GM20431 (cell line): ENCODE measurements around the gene AHSP.
"Not testable (repeated sequence)": the region's sequence is repeated elsewhere in the genome, so short reads cannot be mapped to it uniquely, and the experiment has no call there.

ENCODE experiments used
- in situ Hi-C: fragments of 300-500 bp; cut with MseI, MboI; formaldehyde crosslinking; loops from one replicate; pipeline ENCODE4 v1.15.0; 2020; ENCODE audit warnings: low sequenced_read_pairs; ENCODE audit not compliant: unreplicated experiment

The AHSP gene, protein sequence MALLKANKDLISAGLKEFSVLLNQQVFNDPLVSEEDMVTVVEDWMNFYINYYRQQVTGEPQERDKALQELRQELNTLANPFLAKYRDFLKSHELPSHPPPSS

DNA sequence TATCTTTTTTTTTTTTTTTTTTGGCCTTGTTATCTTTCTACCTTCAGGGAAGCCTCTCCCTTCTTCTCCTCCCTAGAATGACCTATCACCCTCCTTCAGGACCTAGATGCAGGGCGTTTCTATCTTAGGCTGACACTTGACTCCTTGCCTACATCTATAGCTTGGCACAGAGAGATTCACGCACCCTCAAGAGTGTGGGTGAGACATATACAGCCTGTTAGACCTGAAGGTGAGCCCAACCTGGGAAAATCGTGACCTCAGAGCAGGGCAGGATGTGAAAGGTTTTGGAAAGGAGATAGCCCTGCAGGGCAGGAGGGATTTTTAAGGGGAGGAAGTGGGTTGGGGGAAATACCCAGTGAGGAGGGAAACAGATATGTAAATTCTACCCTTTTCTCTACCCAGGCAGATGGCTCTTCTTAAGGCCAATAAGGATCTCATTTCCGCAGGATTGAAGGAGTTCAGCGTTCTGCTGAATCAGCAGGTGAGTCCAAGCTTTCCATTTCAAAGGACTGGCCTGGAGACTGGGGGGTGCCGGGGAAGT is at the start of gene AHSP:
Gene AHSP, plus strand, starts transcription at position 167 of the 541 bp plus-strand sequence. Its CDS starts 240 bp downstream, at position 407.
- in situ Hi-C loops: no loop called here

DNA sequence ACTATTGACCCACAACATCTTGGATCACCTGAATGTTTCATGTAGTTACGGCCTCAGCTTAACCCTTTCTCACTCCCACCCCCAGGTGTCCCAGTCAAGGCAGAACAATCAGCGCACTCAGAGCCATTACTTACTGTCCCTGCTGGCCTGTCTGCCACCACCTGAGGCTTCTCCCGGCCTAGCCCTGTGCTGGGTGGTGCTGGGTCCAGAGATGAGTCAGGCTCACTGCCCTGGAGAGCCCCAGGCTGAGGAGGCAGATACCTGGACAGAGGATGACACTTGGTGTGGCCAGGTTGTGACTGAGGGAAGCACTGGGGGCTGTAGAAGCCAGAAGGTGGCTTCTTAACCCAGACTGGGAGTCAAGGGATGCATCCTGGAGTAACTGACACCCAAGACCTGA is 48.7 kb upstream of the AHSP start:
- in situ Hi-C loops: no loop called here

DNA sequence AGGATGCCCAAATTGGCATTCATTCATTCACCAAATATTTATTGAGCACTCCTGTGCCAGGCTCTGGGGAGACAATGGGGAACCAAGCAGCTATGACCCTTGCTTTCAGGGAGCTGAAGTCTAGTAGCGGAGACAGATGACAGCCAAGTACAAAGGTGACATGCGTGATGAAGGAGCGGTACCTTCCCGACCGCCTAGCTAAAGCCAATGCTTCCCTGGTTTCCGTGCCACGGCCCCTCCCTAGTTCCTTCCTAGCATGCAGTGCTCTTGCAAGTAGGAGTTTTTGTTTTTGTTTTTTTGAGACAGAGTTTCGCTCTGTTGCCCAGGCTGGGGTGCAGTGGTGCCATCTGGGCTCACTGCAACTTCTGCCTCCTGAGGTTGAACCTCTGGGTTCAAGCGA is 47.9 kb upstream of the AHSP start:
- in situ Hi-C loops: no loop called here

DNA sequence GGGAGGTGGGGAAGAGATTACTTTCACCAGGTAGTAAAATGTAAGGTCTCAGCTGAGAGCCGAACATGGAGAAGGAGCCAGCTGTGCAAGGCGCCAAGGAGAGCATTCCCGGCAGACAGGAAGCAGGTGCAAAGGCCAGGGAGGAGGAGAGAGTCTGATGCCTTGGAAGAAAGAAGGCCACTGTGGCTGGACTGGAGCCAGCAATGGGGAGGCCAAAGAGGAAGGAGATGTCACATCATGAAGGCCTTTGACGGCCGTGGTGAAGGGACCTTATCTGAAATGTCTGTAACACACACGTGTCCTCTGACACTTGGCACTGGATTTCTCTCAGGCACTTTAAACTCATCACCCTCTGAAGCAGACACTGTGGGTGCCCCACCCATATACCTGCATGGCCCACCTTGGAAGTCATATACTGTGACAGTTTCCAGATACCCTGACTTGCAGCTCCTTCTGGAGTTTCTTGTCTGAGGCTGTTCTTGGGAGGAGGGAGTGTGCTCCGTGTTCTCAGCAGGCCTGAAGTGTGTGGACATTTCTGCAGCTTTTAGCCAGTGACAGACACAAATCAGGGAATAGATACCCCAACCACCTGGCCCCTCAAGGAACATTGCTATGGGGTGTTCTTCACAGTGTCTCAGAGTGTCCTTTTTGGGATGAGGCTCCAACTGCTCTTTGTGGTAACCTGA is 46.7 kb upstream of the AHSP start:
- in situ Hi-C loops: no loop called here

DNA sequence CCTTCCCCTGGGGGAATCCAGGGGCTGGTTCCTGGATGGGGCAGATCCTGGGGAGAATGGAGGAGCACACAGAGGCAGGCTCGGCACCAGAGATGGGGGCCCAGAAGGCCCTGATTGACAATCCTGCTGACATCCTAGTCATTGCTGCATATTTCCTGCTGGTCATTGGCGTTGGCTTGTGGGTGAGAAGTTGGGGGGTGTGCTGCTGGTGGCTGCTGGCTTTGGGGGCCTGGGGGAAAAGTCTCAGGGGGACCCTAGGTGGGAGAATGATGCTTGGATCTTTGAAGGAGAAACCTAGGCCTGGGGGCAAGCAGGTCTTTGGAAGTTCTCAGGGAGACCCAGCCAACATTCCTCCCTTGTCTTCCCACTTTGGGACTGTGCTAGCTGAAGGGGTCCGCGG is 44.6 kb upstream of the AHSP start, which contains the start of gene SLC5A2:
Gene SLC5A2, plus strand, starts transcription at position 43 of the 400 bp plus-strand sequence. Its CDS starts 14 bp downstream, at position 57.
- in situ Hi-C loops: no loop called here

DNA sequence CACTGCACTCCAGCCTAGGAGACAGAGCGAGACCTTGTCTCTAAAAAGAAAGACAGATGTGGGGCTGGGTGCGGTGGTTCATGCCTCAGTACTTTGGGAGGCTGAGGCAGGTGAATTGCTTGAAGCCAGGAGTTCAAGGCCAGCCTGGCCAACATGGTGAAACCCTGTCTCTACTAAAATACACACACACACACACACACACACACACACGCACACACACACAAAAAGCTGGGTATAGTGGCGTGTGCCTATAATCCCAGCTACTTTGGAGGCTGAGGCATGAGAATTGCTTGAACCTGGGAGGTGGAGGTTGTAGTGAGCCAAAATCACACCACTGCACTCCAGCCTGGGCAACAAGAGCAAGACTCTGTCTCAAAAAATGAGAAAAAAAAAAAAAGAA is 43.7 kb upstream of the AHSP start:
- in situ Hi-C loops: not testable (repeated sequence)

DNA sequence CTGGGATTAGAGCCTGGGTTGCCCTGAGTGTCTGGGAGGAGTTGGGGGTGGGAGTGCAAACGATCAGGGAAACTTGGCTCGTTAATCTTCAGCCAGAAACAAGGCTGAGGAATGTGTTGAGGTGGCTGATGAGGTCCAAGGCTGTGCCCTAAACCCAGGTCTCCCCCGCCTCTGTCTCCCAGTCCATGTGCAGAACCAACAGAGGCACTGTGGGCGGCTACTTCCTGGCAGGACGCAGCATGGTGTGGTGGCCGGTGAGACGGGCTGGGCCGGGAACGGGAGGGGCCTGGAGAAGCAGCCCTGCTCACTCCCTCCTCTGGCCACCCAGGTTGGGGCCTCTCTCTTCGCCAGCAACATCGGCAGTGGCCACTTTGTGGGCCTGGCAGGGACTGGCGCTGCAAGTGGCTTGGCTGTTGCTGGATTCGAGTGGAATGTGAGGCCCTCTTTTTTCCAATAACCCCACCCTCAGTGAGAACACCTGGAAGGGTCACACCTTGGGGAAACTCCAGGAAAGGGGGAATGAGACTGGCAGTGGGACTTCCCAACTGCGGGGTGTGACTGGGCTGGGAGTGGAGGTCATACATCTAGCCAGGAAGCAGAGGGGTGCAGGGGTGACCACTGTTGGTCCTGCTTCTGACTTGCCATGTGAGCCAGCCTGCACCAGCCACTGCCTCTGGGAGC is 43.1 kb upstream of the AHSP start:
- in situ Hi-C loops: no loop called here

DNA sequence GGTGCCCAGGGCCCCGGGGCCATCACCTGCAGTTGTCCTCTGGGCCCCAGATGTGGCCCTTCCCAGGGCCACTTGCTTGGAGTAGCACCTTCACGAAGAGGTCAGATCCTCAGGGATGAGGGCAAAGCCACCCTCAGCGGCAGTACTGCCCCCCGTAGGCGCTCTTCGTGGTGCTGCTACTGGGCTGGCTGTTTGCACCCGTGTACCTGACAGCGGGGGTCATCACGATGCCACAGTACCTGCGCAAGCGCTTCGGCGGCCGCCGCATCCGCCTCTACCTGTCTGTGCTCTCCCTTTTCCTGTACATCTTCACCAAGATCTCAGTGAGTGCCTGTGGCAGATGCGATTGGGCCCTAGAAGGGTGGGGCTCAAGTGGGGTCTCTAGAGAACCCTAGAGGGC is 42.1 kb upstream of the AHSP start:
- in situ Hi-C loops: no loop called here

DNA sequence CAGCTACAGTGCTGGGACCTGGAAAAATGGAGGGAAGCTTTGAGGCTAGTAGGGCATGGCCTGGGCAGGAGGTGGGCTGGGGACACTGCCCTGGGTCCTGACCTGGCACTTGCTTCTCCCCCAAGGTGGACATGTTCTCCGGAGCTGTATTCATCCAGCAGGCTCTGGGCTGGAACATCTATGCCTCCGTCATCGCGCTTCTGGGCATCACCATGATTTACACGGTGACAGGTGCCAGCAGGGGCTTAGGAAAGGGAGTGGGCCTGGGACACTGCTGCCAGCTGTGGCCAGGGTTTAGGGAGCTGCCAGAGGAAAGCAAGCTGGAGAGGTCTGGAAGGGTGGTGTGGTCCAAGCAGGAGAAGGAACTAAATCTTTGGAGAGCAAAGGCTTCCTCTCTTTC is 41.7 kb upstream of the AHSP start:
- in situ Hi-C loops: no loop called here

DNA sequence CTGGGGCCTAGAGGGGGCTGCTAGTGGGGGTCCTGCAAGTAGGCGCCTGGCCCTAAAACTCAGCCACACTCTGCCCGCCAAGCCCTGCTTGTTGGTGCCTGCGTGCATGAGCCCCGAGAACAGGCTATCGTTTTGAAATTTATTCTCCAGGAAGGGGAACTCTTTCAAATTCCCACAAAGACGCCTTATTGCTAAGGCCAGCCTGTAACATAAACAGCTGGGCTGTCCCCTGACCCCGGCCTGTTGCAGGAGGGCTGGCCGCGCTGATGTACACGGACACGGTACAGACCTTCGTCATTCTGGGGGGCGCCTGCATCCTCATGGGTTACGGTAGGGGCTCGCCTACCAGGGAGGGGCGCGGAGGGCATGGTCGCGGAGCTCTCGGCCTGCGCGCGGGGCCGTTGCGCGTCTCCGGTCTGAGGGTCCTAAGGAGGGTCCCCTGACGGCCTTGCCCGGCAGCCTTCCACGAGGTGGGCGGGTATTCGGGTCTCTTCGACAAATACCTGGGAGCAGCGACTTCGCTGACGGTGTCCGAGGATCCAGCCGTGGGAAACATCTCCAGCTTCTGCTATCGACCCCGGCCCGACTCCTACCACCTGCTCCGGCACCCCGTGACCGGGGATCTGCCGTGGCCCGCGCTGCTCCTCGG is 40.5 kb upstream of the AHSP start:
- in situ Hi-C loops: no loop called here

DNA sequence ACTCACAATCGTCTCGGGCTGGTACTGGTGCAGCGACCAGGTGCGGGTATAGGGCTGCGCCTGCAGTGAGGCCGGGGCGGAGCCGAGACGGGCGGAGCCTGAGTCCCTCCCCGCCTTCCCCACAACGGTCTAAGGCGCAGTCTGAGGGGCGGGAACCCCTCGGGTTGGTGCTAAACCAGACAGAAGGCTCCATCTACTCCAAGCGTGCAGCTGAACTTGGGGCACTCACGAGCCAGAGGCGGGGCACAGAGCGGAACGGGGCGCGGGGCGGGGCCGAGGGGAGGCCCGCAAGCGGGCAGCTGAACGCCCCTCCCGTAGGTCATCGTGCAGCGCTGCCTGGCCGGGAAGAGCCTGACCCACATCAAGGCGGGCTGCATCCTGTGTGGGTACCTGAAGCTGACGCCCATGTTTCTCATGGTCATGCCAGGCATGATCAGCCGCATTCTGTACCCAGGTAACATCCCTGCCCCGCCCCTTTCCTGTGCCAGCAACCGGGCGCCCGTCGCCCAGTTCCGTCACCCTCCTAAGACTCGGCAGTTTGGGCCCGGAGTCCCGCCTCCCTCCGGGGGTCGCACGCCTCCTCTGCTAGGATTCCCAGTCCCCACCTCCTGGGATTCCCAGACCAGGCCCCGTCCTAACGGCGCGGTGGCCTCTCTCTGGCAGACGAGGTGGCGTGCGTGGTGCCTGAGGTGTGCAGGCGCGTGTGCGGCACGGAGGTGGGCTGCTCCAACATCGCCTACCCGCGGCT is 39.8 kb upstream of the AHSP start:
- in situ Hi-C loops: no loop called here

DNA sequence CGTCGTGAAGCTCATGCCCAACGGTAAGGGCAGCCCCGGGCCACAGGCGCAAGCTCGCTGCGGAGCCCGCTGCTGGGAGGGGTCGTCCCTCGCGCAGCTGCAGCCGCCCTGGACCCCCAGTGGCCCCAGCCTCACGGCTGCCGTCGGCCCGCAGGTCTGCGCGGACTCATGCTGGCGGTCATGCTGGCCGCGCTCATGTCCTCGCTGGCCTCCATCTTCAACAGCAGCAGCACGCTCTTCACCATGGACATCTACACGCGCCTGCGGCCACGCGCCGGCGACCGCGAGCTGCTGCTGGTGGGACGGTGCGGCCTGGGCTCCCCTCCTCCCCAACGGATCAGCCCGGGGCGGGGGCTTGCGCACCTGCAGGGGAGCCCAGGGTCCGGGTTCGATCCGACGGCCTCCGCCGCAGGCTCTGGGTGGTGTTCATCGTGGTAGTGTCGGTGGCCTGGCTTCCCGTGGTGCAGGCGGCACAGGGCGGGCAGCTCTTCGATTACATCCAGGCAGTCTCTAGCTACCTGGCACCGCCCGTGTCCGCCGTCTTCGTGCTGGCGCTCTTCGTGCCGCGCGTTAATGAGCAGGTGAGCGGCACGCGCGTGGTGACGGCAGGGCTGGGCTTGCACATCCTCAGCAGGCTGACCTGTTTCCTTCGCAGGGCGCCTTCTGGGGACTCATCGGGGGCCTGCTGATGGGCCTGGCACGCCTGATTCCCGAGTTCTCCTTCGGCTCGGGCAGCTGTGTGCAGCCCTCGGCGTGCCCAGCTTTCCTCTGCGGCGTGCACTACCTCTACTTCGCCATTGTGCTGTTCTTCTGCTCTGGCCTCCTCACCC is 39.0 kb upstream of the AHSP start:
- in situ Hi-C loops: no loop called here

DNA sequence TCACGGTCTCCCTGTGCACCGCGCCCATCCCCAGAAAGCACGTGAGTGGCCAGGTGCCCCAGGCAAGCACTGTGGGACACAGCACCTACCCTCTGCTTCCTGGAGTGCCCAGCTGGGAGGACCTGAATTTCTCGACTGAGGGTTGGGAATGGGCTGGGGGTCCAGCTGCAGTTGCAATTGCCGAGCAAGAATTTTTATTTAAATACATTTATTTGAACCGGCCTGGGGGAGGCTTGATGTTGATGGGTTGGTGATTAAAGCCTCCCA is 38.5 kb upstream of the AHSP start:
- in situ Hi-C loops: no loop called here

DNA sequence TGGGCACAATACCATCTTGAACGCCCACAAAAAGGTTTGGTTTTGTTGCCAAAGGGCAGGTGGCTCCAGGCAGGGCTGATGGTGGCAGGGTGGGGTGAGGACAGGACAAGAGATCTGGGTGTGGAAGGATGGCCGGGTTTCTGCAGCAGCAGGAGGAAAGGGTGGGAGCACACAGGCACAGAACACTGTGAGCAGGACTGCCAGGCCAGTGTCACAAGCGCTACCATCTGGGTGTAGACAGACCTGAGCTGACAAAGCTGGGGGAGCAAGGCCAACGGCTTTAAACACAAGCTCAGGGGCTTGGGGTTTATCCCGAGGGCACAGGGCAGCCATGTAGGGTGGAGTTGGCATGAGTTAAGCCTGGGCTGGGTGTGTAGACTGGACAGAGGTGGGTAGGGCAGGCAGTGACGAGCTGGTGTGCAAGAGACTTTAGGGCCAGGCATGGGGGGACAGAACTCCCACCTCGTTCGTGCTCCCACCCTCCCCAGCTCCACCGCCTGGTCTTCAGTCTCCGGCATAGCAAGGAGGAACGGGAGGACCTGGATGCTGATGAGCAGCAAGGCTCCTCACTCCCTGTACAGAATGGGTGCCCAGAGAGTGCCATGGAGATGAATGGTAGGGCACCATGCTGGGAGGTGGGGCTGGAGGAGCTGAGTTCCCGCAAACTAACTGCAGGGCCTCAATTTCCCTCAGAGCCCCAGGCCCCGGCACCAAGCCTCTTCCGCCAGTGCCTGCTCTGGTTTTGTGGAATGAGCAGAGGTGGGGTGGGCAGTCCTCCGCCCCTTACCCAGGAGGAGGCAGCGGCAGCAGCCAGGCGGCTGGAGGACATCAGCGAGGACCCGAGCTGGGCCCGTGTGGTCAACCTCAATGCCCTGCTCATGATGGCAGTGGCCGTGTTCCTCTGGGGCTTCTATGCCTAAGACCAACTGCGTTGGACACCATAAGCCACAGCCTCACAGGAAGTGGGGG is 37.8 kb upstream of the AHSP start:
- in situ Hi-C loops: no loop called here

DNA sequence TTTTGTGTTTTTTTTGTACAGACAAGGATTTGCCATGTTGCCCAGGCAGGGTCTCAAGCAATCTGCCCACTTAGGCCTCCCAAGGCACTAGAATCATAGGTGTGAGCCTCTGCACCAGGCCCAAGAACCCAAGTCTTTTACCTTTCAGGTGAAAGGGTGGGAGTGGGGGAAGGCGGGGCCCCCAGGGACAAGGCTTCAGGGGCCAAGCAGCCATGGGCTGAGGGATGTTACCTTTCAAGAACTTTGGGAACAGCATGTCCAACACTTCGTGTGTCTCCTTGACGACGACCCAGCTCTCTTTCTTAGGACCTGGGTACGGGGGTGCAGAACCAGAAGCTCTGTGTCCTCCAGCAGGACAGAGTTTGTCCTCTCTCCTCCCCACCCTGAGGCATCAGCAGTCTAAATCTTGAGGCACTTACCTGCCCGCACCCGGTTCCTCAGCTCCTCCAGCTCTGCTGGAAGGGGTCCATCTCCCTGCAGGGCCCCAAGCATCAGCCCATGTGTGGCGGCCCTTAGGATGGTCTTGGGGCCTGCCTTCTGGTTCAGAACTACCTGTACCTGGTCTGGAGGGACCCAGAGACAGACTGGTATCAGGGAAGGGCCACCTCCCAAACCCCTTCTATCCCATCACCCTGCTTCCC is 35.8 kb upstream of the AHSP start:
- in situ Hi-C loops: no loop called here

DNA sequence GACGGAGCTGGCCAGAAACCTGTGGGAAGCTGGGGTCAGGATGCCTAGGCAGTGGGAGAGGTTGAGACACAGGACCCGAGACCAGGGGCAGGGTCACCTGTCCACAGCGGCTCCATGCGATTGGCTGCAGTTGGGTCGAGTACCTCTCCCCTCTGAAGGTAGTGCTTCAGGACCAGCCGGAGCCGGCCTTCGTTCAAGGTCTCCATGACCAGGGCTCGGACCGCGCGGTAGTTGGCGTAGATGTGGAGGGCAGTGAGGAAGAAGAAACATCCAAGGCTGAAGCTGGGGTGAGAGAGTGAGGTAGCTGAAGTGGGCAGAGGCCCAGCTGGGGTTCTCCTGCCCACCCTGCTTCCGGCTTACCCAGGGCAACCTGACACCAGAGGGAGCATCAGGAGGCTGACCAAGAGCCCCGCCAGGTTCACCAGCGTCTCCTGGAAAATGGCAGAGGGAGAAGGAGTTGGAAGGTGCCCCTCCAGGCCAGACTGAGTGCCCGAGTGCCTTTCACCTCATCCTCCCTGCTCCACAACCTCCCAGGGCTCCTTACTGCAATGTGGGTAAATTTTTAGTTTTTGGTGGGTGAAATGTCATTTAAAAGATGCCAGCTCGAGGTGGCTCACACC is 34.1 kb upstream of the AHSP start:
- in situ Hi-C loops: no loop called here

DNA sequence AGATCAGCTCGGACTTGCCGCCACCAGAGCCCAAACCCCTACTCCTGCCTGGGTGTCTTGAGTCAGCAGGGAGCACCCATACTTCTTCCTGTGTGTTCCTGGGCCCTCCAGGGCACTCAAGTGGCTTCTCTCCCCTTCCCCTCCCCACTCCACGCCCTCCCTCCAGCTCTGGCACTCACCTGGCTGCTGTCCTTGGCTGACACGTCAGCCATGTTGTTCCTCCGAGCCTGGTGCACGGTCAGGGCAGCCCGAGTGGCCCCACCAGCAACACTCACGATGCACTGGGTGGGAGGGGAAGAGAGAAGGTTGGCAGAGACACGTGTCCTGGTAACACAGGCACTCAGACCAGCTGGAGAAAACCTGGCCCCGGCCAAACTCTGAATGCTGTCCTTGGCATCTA is 31.0 kb upstream of the AHSP start:
- in situ Hi-C loops: no loop called here

DNA sequence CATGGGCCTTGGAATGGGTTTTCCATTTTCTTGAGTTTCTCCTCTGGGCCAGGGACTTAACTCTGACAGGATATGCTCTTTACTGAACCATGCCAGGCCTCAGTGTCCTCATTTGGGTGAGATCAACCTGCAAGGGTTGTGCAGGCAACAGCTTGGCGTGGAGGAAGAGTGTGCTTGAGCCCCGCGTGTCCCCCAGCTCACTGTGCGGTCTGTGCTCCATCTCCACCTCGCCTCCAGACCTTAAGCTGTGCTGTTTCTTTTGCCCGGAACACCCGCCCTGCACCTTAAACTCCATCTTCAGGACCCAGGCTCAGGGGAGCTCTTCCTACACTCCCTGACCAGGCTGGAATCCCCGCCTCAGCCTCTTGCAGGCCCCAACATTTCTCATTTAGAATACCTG is 29.2 kb upstream of the AHSP start:
- in situ Hi-C loops: no loop called here
